ENCODE measurements around the gene CEP83.
"Not testable (repeated sequence)": the region's sequence is repeated elsewhere in the genome, so short reads cannot be mapped to it uniquely, and the experiment has no call there.

Gene CEP83

DNA sequence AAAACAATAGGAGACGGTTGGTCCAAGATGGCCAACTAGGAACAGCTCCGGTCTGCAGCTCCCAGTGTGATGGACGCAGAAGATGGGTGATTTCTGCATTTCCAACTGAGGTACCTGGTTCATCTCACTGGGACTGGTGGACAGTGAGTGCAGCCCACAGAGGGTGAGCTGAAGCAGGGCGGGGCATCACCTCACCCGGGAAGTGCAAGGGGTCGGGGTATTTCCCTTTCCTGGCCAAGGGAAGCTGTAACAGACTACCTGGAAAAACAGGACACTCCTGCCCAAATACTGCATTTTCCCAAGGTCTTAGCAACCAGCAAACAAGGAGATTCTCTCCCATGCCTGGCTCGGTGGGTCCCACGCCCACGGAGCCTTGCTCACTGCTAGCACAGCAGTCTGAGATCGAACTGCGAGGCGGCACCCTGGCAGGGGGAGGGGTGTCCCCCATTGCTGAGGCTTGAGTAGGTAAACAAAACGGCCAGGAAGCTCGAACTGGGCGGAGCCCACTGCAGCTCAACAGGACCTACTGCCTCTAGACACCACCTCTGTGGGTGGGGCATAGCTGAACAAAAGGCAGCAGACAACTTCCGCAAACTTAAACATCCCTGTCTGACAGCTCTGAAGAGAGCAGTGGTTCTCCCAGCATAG lies 70.1 kb downstream of the CEP83 start:
- not testable (repeated sequence) for DNase-seq (ENCODE audit: low read depth, low spot score)

DNA sequence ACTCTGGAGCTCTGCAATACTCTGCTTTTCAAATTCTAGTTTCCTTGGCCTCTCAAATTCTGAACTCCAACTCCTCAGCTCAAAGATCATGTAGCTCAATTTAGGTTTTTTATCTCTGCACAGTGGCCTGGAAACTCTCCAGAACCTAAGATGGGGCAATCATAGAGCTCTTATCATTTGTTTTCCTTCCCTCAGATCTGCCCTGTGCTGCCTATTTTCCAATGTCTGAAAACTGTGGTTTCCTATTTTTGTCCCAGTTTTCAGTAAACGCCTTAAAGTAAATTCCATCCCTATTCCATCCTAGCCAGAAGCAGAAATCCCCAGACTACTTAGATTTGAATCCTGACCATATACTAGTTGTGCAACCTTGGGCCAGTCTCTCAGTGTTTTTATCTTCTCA lies 73.2 kb downstream of the CEP83 start:
- no peak for DNase-seq (ENCODE audit: low read depth, low spot score)
- H3K4me3 ChIP-seq (ENCODE audit: low read length): no peak overlapping the region

More for the DNA sequence above, 70.1 kb downstream of the CEP83 start:
- H3K4me3 ChIP-seq (ENCODE audit: low read length): not testable (repeated sequence)

DNA sequence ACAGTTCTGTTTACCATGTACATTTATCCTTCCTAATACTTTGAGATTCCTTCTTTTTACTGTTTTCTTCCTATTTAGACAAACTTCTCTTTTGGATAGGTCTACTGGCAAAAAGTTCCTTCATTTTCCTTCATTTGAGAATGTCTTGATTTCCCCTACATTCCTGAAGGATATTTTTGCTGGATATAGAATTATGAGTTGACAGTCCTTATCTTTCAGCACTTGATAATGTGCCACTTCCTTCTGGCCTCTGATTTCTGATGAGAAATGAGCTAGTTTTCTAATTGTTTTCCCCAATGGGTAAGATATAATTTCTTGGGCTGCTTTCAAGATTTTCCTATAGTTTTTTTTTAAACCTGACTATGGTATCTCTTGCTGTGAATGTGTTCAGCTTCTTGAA lies 75.6 kb downstream of the CEP83 start:
- no peak overlapping the region for H3K4me3 ChIP-seq (ENCODE audit: low read length)
- DNase-seq (ENCODE audit: low read depth, low spot score): no peak

- DNase-seq (ENCODE audit: low read depth, low spot score): no peak
Measured at GRCh38 chr12:94380507-94380906, 79.2 kb downstream of the CEP83 start.

GRCh38 chr12:94379479-94380113 lies 80.1 kb downstream of the CEP83 start:
- DNase-seq (ENCODE audit: low read depth, low spot score): no peak

More at GRCh38 chr12:94380507-94380906, 79.2 kb downstream of the CEP83 start:
- no peak overlapping the region for H3K4me3 ChIP-seq (ENCODE audit: low read length)

DNA sequence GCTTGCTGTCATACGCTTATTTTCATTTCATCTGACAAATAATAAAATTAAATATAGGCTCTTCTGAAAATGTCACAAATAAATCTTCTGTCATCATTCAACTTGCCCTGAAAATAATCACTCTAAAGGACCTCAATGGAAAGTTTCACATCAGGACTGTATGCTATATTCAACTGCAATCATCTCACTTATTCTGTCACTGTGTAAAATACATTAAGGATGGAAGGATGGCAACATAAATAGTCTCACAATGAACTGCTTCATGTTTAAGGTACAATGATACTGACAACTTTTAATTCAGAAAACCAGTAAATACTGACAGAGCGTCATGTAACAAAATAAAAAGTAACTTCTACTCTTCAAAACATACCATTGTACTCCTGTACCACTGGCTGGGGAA lies 82.1 kb downstream of the CEP83 start:
- no peak for DNase-seq (ENCODE audit: low read depth, low spot score)

More at GRCh38 chr12:94379479-94380113, 80.1 kb downstream of the CEP83 start:
- H3K4me3 ChIP-seq (ENCODE audit: low read length): no peak overlapping the region

DNA sequence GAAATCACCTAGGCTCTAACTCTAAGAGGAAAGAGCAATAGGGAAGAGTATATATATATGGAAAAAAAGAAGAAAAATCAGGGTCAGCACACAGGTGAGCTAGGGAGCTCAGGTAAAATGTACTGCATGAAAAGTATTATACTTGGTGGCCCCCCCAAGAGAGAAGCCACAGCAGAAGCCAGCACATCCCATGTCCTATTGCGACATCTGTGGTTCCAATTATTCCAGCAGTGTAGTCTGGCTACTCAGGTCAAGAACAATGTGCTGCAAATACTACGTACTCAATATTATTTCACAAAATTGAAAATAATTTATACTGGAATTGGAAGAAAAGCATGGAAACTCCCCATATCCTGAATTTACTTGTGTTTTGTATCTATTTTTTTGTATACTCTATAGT lies 85.5 kb downstream of the CEP83 start:
- no peak overlapping the region for H3K4me3 ChIP-seq (ENCODE audit: low read length)
- no peak for DNase-seq (ENCODE audit: low read depth, low spot score)

More for the DNA sequence above, 82.1 kb downstream of the CEP83 start:
- H3K4me3 ChIP-seq (ENCODE audit: low read length): no peak overlapping the region

DNA sequence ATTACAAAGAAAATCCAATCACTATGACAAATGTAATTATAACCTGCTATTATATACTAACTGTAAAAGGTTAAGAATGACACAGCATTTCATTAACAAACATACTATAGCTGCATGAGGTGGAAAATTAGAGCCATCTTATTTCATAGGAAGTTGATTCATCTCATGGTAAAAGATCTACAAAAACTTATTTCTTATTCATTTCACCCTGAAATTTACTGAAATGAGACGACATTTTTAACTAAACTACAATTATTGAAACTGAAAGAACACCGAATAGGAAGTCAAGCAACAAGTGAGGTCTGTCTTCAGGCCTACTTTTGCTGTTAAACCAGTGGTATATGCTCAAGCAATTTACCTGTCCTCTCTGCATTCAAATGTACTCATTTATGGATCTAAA lies 87.2 kb downstream of the CEP83 start:
- no peak for DNase-seq (ENCODE audit: low read depth, low spot score)
- H3K4me3 ChIP-seq (ENCODE audit: low read length): no peak overlapping the region

DNA sequence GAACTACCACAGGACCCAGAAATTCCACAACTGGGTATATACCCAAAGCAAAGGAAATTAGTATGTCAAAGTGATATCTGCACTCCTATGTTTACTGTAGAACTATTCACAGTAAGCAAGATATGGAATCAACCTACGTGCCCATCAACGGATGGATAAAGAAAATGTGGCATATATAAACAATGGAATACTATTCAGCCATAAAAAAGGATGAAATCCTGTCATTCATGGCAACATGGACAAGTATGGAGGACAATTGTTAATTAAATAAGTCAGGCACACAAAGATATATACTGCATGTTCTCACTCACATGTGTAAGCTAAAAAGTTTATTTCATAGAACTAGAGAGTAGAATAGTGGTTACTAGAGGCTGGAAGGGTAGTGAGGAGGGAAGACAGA lies 97.0 kb downstream of the CEP83 start:
- DNase-seq (ENCODE audit: low read depth, low spot score): no peak
- H3K4me3 ChIP-seq (ENCODE audit: low read length): no peak overlapping the region

DNA sequence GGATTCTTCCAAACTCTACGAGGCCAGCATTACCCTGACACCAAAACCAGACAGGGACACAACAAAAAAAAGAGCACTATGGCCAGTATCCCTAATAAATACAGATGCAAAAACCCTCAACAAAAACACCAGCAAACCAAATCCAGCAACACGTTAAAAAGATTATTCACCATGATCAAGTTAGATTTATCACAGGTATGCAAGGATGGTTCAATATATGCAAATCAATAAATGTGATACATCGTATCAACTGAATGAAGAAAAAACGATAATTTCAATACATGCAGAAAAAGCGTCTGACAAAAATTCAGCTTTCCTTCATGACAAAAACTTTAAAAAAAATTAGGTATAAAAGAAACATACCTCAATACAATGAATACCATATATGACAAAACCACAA lies 99.9 kb downstream of the CEP83 start:
- no peak for DNase-seq (ENCODE audit: low read depth, low spot score)

GRCh38 chr12:94353130-94353529 lies 106.5 kb downstream of the CEP83 start:
- no peak for DNase-seq (ENCODE audit: low read depth, low spot score)
- H3K4me3 ChIP-seq (ENCODE audit: low read length): no peak overlapping the region

More for the DNA sequence above, 99.9 kb downstream of the CEP83 start:
- no peak overlapping the region for H3K4me3 ChIP-seq (ENCODE audit: low read length)

DNA sequence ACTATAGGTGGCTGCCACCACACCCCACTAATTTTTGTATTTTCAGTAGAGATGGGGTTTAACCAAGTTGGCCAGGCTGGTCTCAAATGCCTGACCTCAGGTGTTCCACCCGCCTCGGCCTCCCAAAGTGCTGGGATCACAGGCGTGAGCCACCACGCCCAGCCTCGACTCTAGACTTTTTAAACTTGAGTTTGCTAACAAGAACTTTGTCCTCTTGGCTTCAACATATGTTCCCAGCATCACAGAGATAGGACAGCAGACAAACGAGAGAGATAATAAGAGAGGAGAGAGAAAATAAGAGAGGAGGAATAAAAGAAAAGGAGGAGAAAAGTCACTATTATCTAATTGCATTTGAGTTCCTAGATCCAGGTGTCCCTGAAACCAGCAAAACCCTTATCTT lies 119.1 kb downstream of the CEP83 start:
- H3K4me3 ChIP-seq (ENCODE audit: low read length): no peak overlapping the region
- DNase-seq (ENCODE audit: low read depth, low spot score): no peak

DNA sequence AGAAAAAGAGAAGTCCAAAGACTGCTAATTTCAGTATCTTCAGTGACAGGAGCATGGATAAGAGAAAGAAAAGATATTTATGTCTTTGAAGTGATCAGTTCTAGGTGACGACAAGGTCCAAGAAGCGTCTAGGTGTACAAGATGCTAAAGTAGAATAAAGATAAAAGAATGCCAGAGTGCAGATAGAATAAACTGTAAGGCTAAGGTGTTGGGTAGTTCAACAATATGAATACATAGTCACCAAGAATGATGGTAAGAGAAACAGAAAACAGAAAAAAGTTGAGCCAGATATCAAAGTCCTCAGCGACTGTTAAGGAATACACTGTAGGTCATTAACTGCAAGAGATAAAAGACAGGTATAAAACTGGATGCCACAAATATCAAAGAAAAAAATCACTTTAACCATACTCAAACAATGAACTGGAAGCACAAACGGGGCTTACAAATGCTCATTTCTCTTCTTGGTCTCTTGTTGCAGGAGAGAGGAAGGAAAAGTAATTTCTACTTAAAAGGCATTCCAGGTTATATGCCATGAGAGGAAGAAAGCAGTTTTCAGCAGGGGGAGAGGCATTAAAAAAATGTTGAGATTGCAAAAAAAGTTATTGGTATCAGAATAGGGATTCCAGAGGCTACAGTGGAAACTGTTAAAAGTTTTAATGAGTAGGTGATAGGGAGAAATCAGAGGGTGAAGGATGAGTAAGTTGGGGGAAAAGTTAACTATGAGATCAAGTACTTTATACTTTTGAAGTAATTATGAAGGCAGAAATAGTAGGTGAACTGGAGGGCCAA lies 121.5 kb downstream of the CEP83 start:
- no peak overlapping the region for H3K4me3 ChIP-seq (ENCODE audit: low read length)

DNA sequence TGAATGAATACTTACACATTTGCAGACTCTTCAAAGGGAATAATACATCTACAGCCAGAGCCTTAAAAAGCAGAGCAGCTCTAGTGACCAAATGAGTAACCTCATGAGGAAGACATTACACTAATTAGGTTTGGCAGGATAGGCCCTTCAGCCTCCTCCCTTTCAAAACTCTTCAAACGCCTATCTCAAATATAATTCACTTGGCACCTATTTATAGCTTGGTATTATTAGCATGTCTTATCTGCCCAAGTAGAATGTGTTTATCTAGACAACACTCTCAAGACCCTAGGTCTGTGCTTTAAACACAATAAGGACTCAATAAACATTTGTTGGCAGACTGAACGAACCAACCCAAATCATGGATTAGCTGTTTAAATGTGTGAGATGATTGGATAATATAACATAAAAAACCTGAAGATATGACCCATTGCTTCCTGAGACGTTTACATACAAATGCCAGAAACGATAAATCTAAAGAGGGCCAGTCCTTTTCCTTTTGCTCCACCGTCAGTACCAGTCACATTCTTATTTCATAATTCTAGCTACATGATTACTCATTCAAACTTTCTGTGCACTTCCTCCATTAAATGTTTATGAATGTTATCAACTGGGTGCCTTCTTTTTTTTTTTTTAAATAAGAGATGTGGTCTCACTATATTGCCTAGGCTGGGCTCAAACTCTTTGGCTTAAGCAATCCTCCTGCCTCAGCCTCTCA lies 123.3 kb downstream of the CEP83 start:
- no peak for DNase-seq (ENCODE audit: low read depth, low spot score)
- H3K4me3 ChIP-seq (ENCODE audit: low read length): no peak overlapping the region

More for the DNA sequence above, 121.5 kb downstream of the CEP83 start:
- DNase-seq (ENCODE audit: low read depth, low spot score): no peak

- no peak for DNase-seq (ENCODE audit: low read depth, low spot score)
- H3K4me3 ChIP-seq (ENCODE audit: low read length): no peak overlapping the region
Measured at GRCh38 chr12:94333396-94333795, 126.3 kb downstream of the CEP83 start.

DNA sequence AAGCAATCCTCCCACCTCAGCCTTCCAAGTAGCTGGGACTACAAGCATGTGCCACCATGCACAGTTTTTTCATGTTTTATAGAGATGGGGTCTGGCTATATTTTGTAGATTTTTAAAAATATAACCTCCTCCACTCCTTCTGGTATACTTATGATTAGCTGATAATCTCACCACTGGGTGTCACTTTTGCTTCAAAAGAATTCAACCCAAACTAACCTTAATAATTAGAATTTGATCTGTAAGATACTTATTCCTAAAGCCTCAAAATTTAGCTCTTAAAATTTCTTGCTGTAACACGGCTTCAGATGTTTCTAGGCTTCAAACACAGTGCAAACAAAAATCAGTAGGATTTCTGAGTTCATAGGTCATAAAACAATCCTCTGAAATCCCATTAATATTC lies 130.3 kb downstream of the CEP83 start:
- DNase-seq (ENCODE audit: low read depth, low spot score): no peak
- no peak overlapping the region for H3K4me3 ChIP-seq (ENCODE audit: low read length)

DNA sequence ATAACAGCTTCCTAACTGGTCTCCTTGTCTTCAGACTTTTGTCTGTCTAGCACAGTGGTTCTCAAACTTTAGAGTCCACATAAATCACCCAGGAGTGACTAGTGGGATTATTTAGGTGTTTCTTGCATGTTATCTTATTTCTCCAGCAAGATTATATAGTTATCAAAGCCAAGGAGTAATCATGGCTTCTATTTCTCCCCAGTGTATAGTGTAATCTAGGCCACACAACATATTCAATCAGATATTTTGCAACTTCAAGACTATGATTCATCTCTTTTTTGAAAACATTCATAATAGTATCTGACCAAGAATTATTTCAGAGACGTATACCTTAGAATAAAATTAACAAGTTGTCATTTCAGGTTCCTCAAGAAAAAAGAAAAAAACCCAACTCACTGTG lies 131.9 kb downstream of the CEP83 start:
- no peak for DNase-seq (ENCODE audit: low read depth, low spot score)
- no peak overlapping the region for H3K4me3 ChIP-seq (ENCODE audit: low read length)

- no peak overlapping the region for H3K4me3 ChIP-seq (ENCODE audit: low read length)
- no peak for DNase-seq (ENCODE audit: low read depth, low spot score)
Measured at GRCh38 chr12:94326727-94327126, 132.9 kb downstream of the CEP83 start.

DNA sequence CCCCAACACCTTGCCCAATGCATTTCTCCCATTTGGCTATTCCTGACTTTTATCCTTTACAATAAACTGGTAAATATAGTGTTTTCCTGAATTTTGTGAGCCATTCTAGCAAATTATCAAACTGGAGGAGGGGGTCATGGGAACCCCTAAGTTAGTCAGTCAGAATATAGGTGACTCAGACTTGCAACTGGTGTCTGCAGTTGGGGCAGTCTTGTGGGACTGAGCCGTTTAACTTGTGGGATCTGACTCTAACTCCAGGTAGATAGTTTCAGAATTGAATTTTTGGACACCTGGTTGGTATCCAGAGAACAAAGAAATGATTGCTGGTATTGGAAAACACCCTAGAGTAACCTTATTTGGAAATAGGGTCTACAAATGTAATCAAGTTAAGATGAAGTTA lies 133.4 kb downstream of the CEP83 start:
- H3K4me3 ChIP-seq (ENCODE audit: low read length): no peak overlapping the region
- no peak for DNase-seq (ENCODE audit: low read depth, low spot score)

GRCh38 chr12:94322346-94322745 lies 137.3 kb downstream of the CEP83 start:
- no peak for DNase-seq (ENCODE audit: low read depth, low spot score)
- no peak overlapping the region for H3K4me3 ChIP-seq (ENCODE audit: low read length)
